ENCODE data around the gene NFS1.
"Not testable (repeated sequence)": the region's sequence is repeated elsewhere in the genome, so short reads cannot be mapped to it uniquely, and the experiment has no call there.

NFS1 gene

DNA sequence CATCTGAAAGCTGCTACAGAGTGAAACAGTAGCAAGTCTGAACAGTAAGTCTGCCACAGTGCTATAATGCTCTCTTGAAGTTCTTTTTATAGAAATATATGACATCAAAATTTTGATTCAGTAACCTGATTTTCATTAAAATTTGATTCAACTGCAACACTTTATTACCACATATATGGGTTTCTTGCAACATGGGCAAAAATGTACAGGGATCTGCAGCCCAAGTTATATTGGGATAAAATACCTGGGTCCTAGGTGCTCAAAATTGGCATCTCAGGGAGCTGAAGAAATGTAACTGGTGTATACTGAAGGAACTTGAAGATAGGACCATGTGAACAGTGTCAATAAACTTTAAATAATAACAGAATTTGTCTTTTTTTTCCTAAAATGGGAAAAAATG is 10.9 kb upstream of the NFS1 start:
- DNase-seq (ENCODE audit: low read depth in 3 of 3): no peak

DNA sequence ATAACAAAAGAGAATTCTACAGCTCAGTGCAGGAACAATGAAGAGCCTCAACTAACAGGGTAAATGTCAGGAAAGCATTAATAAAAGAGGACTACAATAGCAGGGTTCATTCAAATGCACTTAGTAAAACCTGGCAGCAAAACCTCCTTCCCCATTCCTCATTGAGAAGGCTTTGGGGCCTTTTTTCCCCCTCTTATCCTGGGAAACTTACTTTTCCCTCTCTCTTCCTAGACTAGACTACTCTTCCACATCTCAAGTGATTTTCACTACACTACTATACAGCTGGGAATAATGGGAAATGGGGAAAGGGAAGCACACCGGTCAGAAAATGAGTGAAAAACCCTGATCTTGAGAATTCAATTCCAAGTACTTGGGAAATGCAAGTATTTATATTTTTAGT is 10.1 kb upstream of the NFS1 start:
- no peak for DNase-seq (ENCODE audit: low read depth in 3 of 3)

GRCh38 chr20:35708502-35708901 is 9.3 kb upstream of the NFS1 start:
- no peak for DNase-seq (ENCODE audit: low read depth in 3 of 3)

GRCh38 chr20:35706591-35707529 is 7.7 kb upstream of the NFS1 start:
- not testable (repeated sequence) for DNase-seq (ENCODE audit: low read depth in 3 of 3)

GRCh38 chr20:35705894-35706293 is 6.7 kb upstream of the NFS1 start:
- DNase-seq (ENCODE audit: low read depth in 3 of 3): not testable (repeated sequence)

DNA sequence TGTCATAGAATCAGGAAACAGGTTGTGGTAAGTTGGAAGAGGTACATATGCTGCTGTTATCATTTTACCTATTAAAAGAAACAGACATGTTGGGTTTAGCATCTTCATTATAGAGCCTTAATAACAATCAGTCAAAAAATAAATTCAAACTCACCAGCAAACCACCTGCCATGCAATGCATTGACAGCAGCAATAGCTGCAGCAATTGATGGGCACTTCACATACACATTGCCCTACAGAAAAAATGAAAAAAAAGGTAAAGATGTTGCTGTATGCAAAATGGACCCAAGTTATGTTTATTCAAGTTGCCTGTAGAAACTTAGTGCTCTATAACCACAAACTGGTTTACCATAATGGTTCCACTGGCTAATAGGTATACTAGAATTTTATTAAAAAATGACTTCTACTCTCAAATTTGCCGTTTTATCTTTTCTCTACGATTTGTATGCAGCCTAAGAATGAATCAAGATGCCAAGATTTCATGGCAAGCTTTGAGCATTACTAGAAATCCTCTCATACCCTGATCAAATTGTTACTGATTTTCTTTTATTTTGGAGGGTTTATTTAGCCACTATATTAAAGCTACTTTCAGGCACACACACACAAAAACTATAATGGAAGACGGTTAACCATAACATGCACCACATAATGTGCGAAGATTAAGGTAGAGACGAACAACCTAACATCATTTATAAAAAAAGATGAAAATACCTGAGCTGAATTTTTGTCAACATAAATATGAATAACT is 5.5 kb upstream of the NFS1 start:
- no peak for DNase-seq (ENCODE audit: low read depth in 3 of 3)

- DNase-seq (ENCODE audit: low read depth in 3 of 3): no peak
Observed at GRCh38 chr20:35702824-35703695, 3.9 kb upstream of the NFS1 start.

GRCh38 chr20:35702051-35702823 is 3.1 kb upstream of the NFS1 start:
- no peak for DNase-seq (ENCODE audit: low read depth in 3 of 3)

- no peak for DNase-seq (ENCODE audit: low read depth in 3 of 3)
Observed at GRCh38 chr20:35700625-35701148, 1.5 kb upstream of the NFS1 start.

- DNase-seq (ENCODE audit: low read depth in 3 of 3): no peak
Observed at GRCh38 chr20:35699957-35700624, 939 bp upstream of the NFS1 start.

- peak in 1 of 3 experiments; percentile 7 for DNase-seq (ENCODE audit: low read depth in 3 of 3)
Observed at GRCh38 chr20:35698298-35699126, 640 bp downstream of the NFS1 start.

DNA sequence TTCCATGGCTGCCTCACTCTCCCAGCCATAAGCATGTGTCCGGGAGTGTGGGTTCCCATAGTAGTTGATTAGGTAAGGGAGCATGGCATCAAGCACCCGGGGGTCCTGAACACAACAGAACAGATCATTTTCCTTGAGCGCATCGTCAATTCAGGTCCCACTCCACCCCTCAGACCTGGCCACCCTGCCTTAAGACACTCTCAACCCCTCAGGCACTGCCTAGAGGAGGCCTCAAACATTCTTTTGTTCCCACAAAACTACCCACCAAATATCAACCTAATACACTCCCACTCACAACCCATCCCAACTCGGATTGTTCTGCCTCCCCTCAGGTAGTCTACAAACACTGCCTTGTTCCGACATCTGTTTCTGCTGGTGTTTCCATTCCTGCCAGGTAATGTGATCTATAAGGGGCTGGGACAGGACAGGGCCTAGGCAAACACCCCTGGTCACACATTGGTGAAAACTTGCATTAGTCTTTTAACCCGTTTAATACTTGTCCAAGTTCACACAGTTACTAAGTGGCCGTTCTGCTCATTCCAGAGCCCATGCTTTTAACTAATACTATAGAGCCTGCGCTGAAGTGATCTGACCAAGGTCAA is 1.4 kb downstream of the NFS1 start:
- no peak for DNase-seq (ENCODE audit: low read depth in 3 of 3)

DNA sequence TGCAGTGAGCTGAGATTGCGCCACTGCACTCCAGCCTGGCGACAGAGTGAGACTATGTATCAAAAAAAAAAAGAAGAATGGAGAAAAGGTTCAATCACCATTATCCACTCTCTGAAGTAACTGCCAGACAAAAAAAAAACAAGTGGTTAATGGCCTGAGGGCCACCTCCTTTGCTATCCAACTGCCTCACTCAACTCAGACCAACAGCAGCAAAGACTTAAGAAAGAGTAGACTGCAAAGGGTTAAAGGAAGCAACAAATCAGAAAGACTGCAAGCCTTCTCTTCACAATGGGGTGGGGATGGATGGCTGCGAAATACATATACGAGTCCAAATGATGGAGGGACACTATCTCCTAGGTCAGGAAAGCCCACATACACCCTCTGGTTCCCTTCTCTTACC is 3.2 kb downstream of the NFS1 start:
- DNase-seq (ENCODE audit: low read depth in 3 of 3): no peak

GRCh38 chr20:35695245-35695749 is 3.9 kb downstream of the NFS1 start:
- no peak for DNase-seq (ENCODE audit: low read depth in 3 of 3)

DNA sequence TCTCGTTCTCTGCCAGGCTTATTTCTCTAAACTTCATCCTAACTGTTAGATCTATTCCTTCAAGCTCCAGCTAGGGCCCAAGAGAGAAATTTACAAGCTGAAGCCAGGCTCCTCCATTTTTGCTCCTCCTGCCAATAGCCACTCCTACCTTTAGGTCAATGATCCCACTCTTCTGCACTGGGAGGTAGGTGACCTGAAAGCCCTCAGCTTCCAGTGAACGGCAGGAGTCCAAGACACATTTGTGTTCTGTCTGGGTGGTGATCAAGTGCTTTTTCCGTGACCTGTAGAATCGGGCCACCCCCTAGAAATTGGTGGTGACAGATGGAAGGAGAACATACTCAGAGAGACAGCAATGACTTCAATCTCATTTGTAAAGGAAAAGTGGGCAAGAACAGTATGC is 8.9 kb downstream of the NFS1 start:
- no peak for DNase-seq (ENCODE audit: low read depth in 3 of 3)

- DNase-seq (ENCODE audit: low read depth in 3 of 3): not testable (repeated sequence)
Observed at GRCh38 chr20:35686872-35687271, 12.3 kb downstream of the NFS1 start.

DNA sequence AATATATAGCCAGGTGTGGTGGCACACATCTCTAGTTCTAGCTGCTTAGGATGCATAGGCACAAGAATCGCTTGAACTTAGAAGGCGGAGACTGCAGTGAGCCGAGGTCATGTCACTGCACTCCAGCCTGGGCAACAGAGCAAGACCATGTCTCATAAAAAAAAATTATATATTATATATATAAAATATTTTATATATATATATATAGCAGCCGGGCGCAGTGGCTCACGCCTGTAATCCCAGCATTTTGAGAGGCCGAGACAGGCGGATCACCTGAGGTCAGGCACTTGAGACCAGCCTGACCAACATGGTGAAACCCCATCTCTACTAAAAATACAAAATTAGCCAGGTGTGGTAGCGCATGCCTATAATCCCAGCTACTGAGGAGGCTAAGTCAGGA is 13.8 kb downstream of the NFS1 start:
- DNase-seq (ENCODE audit: low read depth in 3 of 3): not testable (repeated sequence)

GRCh38 chr20:35681960-35682359 is 17.2 kb downstream of the NFS1 start:
- no peak for DNase-seq (ENCODE audit: low read depth in 3 of 3)

All from stimulated activated CD4-positive, alpha-beta T cell treated with anti-CD3 and anti-CD28 coated beads, TNF-alpha, amount 100 ng/mL, for 4 hours (primary cell).